SK-N-MC (cell line): ENCODE results near the gene HBA2.
"Not testable (repeated sequence)": the region's sequence is repeated elsewhere in the genome, so short reads cannot be mapped to it uniquely, and the experiment has no call there.

Source experiments
- DNase-seq: peaks from one replicate; pipeline ENCODE4 v3.0.0-alpha.2; 2011; ENCODE audit warnings: low read depth, low spot score
- H3K27ac ChIP-seq: fragments of 200-600 bp; sonication (generic); 2 replicates; pipeline ENCODE4 v1.5.1; 2016; ENCODE audit warnings: mixed run types
- H3K36me3 ChIP-seq: fragments of 200-600 bp; sonication (generic); 2 replicates; pipeline ENCODE4 v1.6.1; 2017; ENCODE audit warnings: antibody characterized with exemption, low read length, mixed read lengths; ENCODE audit not compliant: insufficient read depth
- H3K4me3 ChIP-seq: fragments of 200-600 bp; sonication (generic); 2 replicates; pipeline ENCODE4 v1.5.1; 2016
- H3K9ac ChIP-seq: fragments of 200-600 bp; sonication (generic); 2 replicates; pipeline ENCODE4 v1.8.0; 2017; ENCODE audit warnings: mixed run types, mixed read lengths; ENCODE audit not compliant: insufficient read length
- H3K9me3 ChIP-seq: fragments of 200-600 bp; sonication (generic); 2 replicates; pipeline ENCODE4 v1.6.1; 2017; ENCODE audit warnings: low read depth, mild to moderate bottlenecking, antibody characterized with exemption, low read length, moderate library complexity, mixed read lengths
- EZH2 ChIP-seq: fragments of 200-600 bp; sonication (generic); IDR thresholded peaks from one replicate; pipeline ENCODE4 v1.6.1; 2017; ENCODE audit warnings: antibody characterized with exemption
- FOXP2 ChIP-seq: optimal IDR thresholded peaks from 2 replicates; pipeline ENCODE3; 2011; ENCODE audit warnings: mild to moderate bottlenecking, moderate library complexity; ENCODE audit not compliant: insufficient read depth; ENCODE audit errors: extremely low read length, control extremely low read depth
- POLR2AphosphoS5 ChIP-seq: IDR thresholded peaks from 2 replicates; pipeline ENCODE4 v1.6.1; 2012; ENCODE audit warnings: mild to moderate bottlenecking, low read depth, low read length, borderline replicate concordance

The HBA2 gene

DNA sequence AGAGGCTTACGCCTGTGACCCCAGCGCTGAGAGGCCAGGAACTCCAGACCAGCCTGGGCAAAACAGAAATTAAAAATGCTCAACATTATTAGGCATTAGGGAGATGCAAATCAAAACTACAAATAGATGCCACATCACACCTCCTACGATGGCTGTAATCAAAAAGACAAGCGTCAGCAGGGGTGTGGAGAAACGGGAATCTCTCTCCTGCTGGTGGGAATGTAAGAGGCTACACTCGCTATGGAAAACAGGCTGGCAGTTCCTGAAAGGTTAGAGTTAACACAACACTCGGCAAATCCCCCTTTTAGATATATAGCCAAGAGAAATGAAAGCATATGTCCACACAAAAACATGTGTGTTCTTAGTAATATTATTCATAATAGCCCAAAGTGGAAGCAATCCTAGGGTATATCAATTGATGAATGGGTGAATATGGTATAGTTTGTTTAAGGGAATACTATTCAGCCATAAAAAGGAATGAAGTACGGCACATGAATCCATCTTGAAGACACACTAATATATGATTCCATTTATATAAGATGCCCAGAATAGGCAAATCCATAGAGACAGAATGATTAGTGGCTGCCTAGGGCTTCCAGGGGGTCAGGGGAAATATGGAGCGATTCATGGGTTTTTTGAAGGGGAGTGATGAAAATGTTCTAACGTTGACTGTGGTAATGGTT is 32.4 kb upstream of the HBA2 start:
- H3K27ac ChIP-seq: no peak overlapping the region
- TF ChIP-seq POLR2AphosphoS5 (no peak), EZH2 (no peak), FOXP2 (no peak)

DNA sequence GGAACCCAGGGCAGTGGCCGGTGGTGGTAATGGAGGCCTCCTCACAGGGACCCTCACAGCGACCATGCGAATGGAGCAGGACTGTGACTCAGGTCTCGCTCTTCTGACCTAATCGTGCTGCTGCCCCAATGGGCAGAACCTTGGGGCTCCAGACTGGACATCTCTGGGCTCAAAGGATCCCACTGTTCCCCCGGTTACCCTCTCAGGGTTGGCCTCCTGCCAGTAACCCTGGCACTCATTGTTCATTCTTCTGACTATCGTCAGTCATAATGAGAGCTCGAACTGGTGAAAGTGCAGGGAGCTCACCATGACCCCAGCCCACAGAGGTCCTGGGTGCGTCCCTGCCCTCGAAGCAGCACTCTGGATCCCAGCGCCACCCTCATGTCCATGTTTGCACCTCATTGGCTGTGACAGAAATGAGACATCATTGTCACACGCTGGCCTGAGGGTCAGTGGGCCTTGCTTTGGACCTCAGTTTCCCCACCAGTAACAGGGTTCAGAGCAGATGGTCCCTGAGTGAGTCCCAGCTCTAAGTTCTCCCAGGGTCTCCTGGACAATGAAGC is 30.2 kb upstream of the HBA2 start:
- TF ChIP-seq EZH2 (no peak), POLR2AphosphoS5 (no peak), FOXP2 (no peak)
- H3K9ac ChIP-seq: no peak overlapping the region

More for the DNA sequence above, 32.4 kb upstream of the HBA2 start:
- Histone ChIP-seq H3K9ac (no peak overlapping the region), H3K9me3 (no peaks in the 10 kb centered on the region), H3K4me3 (no peak overlapping the region), H3K36me3 (no peaks in the 10 kb centered on the region)
- DNase-seq: no peak

DNA sequence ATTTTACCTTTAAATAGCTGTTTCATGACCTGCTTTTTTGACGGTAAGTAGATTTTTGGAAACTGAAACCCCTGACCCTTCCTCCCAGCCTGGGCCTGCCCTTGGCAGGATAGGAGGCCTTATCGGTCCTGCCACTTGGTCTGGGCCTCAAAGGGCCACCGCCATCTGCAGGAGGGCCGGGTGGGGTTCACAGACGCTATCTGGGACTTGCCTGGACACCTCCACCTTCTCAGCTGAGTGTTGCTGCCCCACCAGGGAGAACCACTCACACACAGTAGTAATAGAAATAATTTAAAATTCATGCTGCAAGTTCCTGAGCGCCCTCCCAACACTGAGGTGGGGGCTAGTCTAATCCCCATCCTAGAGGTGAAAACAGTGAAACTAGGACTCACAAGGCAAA is 29.6 kb upstream of the HBA2 start:
- H3K9ac ChIP-seq: no peak overlapping the region
- no peak overlapping the region for H3K4me3 ChIP-seq
- no peaks in the 10 kb centered on the region for H3K36me3 ChIP-seq
- TF ChIP-seq FOXP2: no peak
- no peak for TF ChIP-seq EZH2
- TF ChIP-seq POLR2AphosphoS5: no peak
- DNase-seq: no peak
- H3K9me3 ChIP-seq: no peaks in the 10 kb centered on the region
- no peak overlapping the region for H3K27ac ChIP-seq

More for the DNA sequence above, 30.2 kb upstream of the HBA2 start:
- no peaks in the 10 kb centered on the region for H3K9me3 ChIP-seq
- DNase-seq: no peak
- H3K36me3 ChIP-seq: no peaks in the 10 kb centered on the region
- no peak overlapping the region for H3K4me3 ChIP-seq
- no peak overlapping the region for H3K27ac ChIP-seq

- Histone ChIP-seq H3K9ac (no peak overlapping the region), H3K36me3 (no peaks in the 10 kb centered on the region), H3K27ac (no peak overlapping the region), H3K4me3 (no peak overlapping the region), H3K9me3 (no peaks in the 10 kb centered on the region)
- no peak for DNase-seq
- TF ChIP-seq FOXP2 (no peak), EZH2 (no peak), POLR2AphosphoS5 (no peak)
Observed at GRCh38 chr16:143456-143855, 29.2 kb upstream of the HBA2 start.

DNA sequence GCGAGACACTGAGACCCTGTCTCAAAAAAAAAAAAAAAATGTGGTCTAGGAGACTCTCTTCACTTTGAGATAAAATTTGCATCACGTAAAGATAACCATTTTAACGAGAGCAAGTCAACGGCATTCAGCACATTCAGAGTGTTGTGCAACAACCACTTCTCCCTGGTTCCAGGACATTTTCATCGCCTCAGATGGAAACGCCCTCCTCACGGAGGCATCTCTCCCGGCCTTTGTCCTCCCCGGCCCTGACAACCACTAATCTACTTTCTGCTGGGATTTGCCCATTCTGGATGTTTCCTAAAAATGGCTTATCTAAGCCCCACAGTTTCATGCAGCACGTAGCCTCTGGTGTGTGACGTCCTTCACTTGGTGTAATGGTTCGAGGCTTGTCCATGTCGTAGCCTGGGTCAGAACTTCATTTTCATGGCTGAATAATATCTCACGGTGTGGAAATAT is 27.9 kb upstream of the HBA2 start:
- no peaks in the 10 kb centered on the region for H3K36me3 ChIP-seq
- DNase-seq: no peak
- H3K9ac ChIP-seq: no peak overlapping the region
- no peak overlapping the region for H3K27ac ChIP-seq
- H3K9me3 ChIP-seq: no peaks in the 10 kb centered on the region
- H3K4me3 ChIP-seq: no peak overlapping the region
- TF ChIP-seq FOXP2: no peak
- TF ChIP-seq EZH2: no peak
- no peak for TF ChIP-seq POLR2AphosphoS5

GRCh38 chr16:146646-147045 is 26.0 kb upstream of the HBA2 start:
- Histone ChIP-seq H3K27ac (no peak overlapping the region), H3K4me3 (no peak overlapping the region), H3K9ac (no peak overlapping the region), H3K9me3 (no peaks in the 10 kb centered on the region), H3K36me3 (no peaks in the 10 kb centered on the region)
- no peak for DNase-seq
- TF ChIP-seq POLR2AphosphoS5 (no peak), FOXP2 (no peak), EZH2 (no peak)

DNA sequence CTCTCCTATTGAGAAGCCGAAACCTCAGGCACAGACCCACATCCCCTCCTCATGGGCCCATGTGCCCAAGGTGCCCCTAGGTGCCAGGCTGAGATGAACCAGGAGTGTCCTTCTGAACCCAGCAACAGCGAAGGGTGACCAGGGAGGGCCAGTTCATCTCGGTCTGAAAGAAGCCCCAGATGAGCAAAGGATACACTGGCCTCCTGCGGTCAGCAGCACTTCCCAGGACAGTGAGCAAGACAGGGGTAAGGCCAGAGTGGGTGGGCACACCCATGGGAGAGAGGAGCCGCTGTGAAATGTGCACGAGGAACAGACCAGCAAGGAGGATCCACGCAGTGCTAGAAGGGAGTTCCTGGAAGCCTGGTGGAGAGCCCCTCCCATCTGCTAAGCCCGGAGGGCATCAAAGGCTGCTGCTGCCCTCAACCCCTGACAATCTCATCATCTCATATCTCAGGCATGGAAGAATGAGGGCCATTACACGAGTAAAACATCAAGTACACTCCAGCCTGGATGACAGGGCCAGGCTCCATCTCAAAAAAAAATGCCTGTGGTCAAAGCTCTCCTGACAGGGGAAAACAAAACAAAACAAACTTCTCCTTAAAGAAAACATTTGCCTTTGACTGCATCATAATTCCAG is 23.5 kb upstream of the HBA2 start:
- Histone ChIP-seq H3K9ac (no peak overlapping the region), H3K9me3 (no peaks in the 10 kb centered on the region), H3K4me3 (no peak overlapping the region), H3K27ac (no peak overlapping the region), H3K36me3 (no peaks in the 10 kb centered on the region)
- no peak for DNase-seq
- no peak for TF ChIP-seq EZH2
- TF ChIP-seq POLR2AphosphoS5: no peak
- TF ChIP-seq FOXP2: no peak

GRCh38 chr16:152141-153128 is 20.2 kb upstream of the HBA2 start, which contains the start of gene HBZ:
Gene HBZ, plus strand, starts transcription at chr16:152644. Its CDS starts 266 bp downstream, at chr16:152910.
- Histone ChIP-seq H3K9ac (no peak within 1 kb of the TSS), H3K9me3 (no peaks in the 10 kb centered on the region), H3K4me3 (no peak within 1 kb of the TSS), H3K36me3 (no peaks in the 10 kb centered on the region), H3K27ac (no peak within 1 kb of the TSS)
- no peak for DNase-seq
- TF ChIP-seq EZH2 (no peak), FOXP2 (no peak), POLR2AphosphoS5 (no peak)

DNA sequence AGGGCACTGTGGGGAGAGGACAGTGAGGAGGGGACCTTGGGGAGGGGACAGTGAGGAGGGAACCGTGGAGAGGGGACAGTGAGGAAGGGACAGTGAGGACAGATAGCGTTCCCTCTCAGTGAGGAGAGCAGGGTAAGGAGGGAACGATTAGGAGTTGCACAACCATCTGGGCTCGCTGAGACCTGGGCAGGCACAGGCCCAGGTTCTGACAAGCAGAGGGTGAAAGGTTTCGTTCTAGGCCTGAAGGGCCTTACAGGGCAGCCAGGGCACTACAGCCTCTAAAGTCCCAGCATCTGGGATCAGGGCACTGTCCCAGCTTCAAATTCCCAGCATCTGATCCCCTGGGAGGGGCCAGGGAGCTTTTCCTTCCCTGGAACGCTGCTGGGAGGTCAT is 19.6 kb upstream of the HBA2 start:
- not testable (repeated sequence) for H3K27ac ChIP-seq, DNase-seq, H3K4me3 ChIP-seq, H3K9me3 ChIP-seq, H3K36me3 ChIP-seq, H3K9ac ChIP-seq

GRCh38 chr16:153550-154216 is 19.0 kb upstream of the HBA2 start:
- not testable (repeated sequence) for DNase-seq, H3K27ac ChIP-seq, H3K9me3 ChIP-seq, H3K4me3 ChIP-seq, H3K36me3 ChIP-seq, H3K9ac ChIP-seq
